HG02970 (cell line): ENCODE results near the gene MYL4.
"Not testable (repeated sequence)": the region's sequence is repeated elsewhere in the genome, so short reads cannot be mapped to it uniquely, and the experiment has no call there.

Experiments used
- ATAC-seq: cut with Tn5 transposase; IDR thresholded peaks from one replicate; pipeline ENCODE4 v1.9.1; 2021; ENCODE audit warnings: mild to moderate bottlenecking, moderate library complexity, moderate number of reproducible peaks; ENCODE audit not compliant: unreplicated experiment, low FRiP score

MYL4 gene

GRCh38 chr17:47190770-47191169 is 18.4 kb upstream of the MYL4 start:
- ATAC-seq, result no peak

- no peak for ATAC-seq
These were observed 16.6 kb upstream of the MYL4 start for GRCh38 chr17:47192554-47192953.

GRCh38 chr17:47193931-47194511 is 15.1 kb upstream of the MYL4 start:
- no peak for ATAC-seq

- ATAC-seq, result no peak
These were observed 11.3 kb upstream of the MYL4 start for GRCh38 chr17:47197821-47198220.

- ATAC-seq, result no peak
These were observed 9.4 kb upstream of the MYL4 start for GRCh38 chr17:47199627-47200324.

- no peak for ATAC-seq
These were observed 8.9 kb upstream of the MYL4 start for GRCh38 chr17:47200325-47200664.

GRCh38 chr17:47201166-47201565 is 8.0 kb upstream of the MYL4 start:
- ATAC-seq, result no peak

GRCh38 chr17:47203984-47204721 is 5.0 kb upstream of the MYL4 start:
- ATAC-seq, result no peak

GRCh38 chr17:47204722-47205418 is 4.3 kb upstream of the MYL4 start:
- no peak for ATAC-seq

GRCh38 chr17:47205419-47205963 is 3.7 kb upstream of the MYL4 start:
- no peak for ATAC-seq

GRCh38 chr17:47207143-47208067 is 1.7 kb upstream of the MYL4 start:
- no peak for ATAC-seq

GRCh38 chr17:47209499-47209898 is 351 bp downstream of the MYL4 start:
- ATAC-seq, result no peak

- no peak for ATAC-seq
These were observed 957 bp downstream of the MYL4 start for GRCh38 chr17:47210105-47210504.

- ATAC-seq, result no peak
These were observed 1.6 kb downstream of the MYL4 start for GRCh38 chr17:47210779-47211178.

- no peak for ATAC-seq
These were observed 3.3 kb downstream of the MYL4 start for GRCh38 chr17:47212458-47212857.

GRCh38 chr17:47213540-47213939 is 4.4 kb downstream of the MYL4 start:
- ATAC-seq, result no peak

- no peak for ATAC-seq
These were observed 5.8 kb downstream of the MYL4 start for GRCh38 chr17:47214931-47215330.

- not testable (repeated sequence) for ATAC-seq
These were observed 7.7 kb downstream of the MYL4 start for GRCh38 chr17:47216821-47217220.

GRCh38 chr17:47217279-47217678 is 8.1 kb downstream of the MYL4 start:
- ATAC-seq, result not testable (repeated sequence)

- ATAC-seq, result no peak
These were observed 9.8 kb downstream of the MYL4 start for GRCh38 chr17:47218896-47219430.
